ENCODE data around the gene C2CD4A. TPM values are rescaled to one million over a fixed set of nuclear protein-coding genes. Genes with fewer than 3 reads are reported as not detected.

Gene C2CD4A
- total and polyA plus RNA-seq, 9 of the 15 experiments (the other 6 are each of a cell fraction or from before 2014, with no cell fraction given) = not detected

DNA sequence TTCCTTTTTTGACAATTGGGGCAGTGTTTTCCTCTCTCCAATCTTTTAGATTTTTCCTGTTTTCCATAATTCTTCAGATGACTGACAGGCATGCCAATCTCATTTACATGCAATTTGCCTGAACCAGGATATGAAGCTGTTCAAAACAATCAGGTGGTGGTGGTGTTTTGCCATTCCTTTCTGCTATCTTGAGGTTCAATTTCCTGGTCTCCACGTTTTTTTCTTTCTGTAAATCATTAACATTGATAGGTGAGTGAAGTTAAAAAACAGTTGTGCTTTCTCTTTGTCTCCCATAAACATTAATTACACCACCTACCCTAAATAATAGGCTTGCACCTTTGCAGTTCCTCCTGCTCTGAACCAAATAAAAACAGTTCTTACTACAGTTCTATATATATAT lies 49.1 kb downstream of the C2CD4A start:
- Histone ChIP-seq H4K20me1 (replicated peaks; ENCODE audit: control insufficient read depth, insufficient read depth, low read length) (no peaks in the 10 kb centered on the region), H3K27ac (ENCODE audit: extremely low read depth, low read depth, low read length) (no peak overlapping the region), H3K9me3 (replicated peaks; ENCODE audit: control insufficient read depth, insufficient read depth, low read depth, low read length) (no peaks in the 10 kb centered on the region), H3K27me3 (ENCODE audit: control insufficient read depth in 2 of 2, insufficient read depth in 2 of 2, low read length in 2 of 2) (peaks cover 21 to 34% of the 10 kb centered on the region in 2 experiments), H3K9me1 (ENCODE audit: control insufficient read depth, insufficient read depth, low read length) (no peaks in the 10 kb centered on the region), H3K36me3 (ENCODE audit: control insufficient read depth, insufficient read depth, low read length) (no peaks in the 10 kb centered on the region), H3K4me1 (replicated peaks in 1 of 2; ENCODE audit: control insufficient read depth in 2 of 2, insufficient read depth in 2 of 2, low read length in 2 of 2) (peaks cover 0 to 6% of the 10 kb centered on the region in 2 experiments; a peak in 2 of 5 replicates), H3K9ac (ENCODE audit: insufficient read depth in 1 of 2, low read depth in 2 of 2, low read length in 2 of 2) (no peak overlapping the region), H2AFZ (ENCODE audit: low read depth, low read length) (no peak overlapping the region), H3K4me3 (no peak overlapping the region), H3K4me2 (ENCODE audit: insufficient read depth, low read length) (no peak overlapping the region), H3K79me2 (ENCODE audit: control insufficient read depth, insufficient read depth, low read length) (no peaks in the 10 kb centered on the region)
- in situ Hi-C loops (cut with MboI) (no loop called here), intact Hi-C loops (cut with micrococcal nuclease) (no loop called here)
- ChIA-PET POLR2A (no interaction called here), CTCF (ENCODE audit: low intra/inter-chr PET ratio) (no interaction called here)
- no peak for DNase-seq (ENCODE audit: extremely low read depth in 1 of 4, low spot score in 3 of 4)
- no peak for ATAC-seq
- TF ChIP-seq, protein P1, sequence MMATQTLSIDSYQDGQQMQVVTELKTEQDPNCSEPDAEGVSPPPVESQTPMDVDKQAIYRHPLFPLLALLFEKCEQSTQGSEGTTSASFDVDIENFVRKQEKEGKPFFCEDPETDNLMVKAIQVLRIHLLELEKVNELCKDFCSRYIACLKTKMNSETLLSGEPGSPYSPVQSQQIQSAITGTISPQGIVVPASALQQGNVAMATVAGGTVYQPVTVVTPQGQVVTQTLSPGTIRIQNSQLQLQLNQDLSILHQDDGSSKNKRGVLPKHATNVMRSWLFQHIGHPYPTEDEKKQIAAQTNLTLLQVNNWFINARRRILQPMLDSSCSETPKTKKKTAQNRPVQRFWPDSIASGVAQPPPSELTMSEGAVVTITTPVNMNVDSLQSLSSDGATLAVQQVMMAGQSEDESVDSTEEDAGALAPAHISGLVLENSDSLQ (IDR thresholded peaks at IDR 0.05) = 0 out of 2 replicates have a peak, but pooled peaks have one; percentile 10
- TF ChIP-seq HMGN3 (IDR thresholded peaks at IDR 0.05; ENCODE audit: borderline replicate concordance, extremely low read depth, insufficient read length, low read depth, low read length) = no peak
- WGBS (ENCODE audit: insufficient coverage, low coverage, missing lambda C conversion rate) = 0% methylated on average over 1 of the region's 1 CpG
- BruUV-seq (replicated peaks) = no TSS peak
- no peak for FAIRE-seq

DNA sequence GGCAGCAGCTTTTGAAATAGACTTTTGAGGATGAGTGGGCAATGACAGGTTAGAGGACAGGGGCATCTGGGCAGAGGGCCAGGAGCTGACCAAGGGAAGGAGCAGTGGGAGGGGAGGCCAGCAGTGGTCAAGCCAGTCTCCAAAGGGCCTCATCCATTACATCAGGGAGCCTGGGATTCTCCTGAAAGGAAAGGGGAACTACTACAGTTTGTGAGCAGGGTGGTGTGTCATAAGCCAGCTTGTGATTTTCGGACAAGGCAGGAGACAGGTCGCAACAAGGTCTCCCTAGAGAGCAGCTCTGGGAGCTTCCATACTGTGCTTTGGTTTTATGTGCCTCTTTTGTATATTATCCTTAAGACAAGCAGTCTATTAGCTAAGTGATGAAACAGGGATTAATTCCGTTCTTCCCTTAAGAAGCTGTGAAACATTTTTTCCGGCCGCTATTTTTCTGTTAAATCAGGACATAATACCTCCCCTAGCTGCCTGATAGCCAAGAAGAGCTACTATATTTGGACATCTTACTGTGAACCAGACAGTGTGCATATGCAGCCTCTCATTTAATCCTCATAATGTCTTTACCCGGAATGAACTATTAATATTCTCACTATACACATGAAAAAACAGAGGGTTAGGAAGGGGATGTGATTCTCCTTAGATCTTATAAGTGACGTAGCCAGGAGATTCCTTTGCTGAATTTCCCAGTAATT lies 51.9 kb downstream of the C2CD4A start:
- Histone ChIP-seq H3K27me3 (ENCODE audit: control insufficient read depth in 2 of 2, insufficient read depth in 2 of 2, low read length in 2 of 2) (peaks cover 12 to 26% of the 10 kb centered on the region in 2 experiments; a peak in 4 of 5 replicates), H2AFZ (ENCODE audit: low read depth, low read length) (peak overlapping the region; percentile 44; the same call in 1 of the 2 replicates), H3K4me1 (replicated peaks in 1 of 2; ENCODE audit: control insufficient read depth in 2 of 2, insufficient read depth in 2 of 2, low read length in 2 of 2) (peaks cover 0 to 6% of the 10 kb centered on the region in 2 experiments; a peak in 2 of 5 replicates), H3K4me2 (ENCODE audit: insufficient read depth, low read length) (peak overlapping the region; percentile 56), H3K79me2 (ENCODE audit: control insufficient read depth, insufficient read depth, low read length) (no peaks in the 10 kb centered on the region), H3K36me3 (ENCODE audit: control insufficient read depth, insufficient read depth, low read length) (no peaks in the 10 kb centered on the region), H3K9ac (ENCODE audit: insufficient read depth in 1 of 2, low read depth in 2 of 2, low read length in 2 of 2) (no peak overlapping the region), H3K27ac (ENCODE audit: extremely low read depth, low read depth, low read length) (no peak overlapping the region), H3K4me3 (no peak overlapping the region), H3K9me1 (ENCODE audit: control insufficient read depth, insufficient read depth, low read length) (no peaks in the 10 kb centered on the region), H3K9me3 (replicated peaks; ENCODE audit: control insufficient read depth, insufficient read depth, low read depth, low read length) (no peaks in the 10 kb centered on the region), H4K20me1 (replicated peaks; ENCODE audit: control insufficient read depth, insufficient read depth, low read length) (no peaks in the 10 kb centered on the region)
- TF ChIP-seq, protein P2, sequence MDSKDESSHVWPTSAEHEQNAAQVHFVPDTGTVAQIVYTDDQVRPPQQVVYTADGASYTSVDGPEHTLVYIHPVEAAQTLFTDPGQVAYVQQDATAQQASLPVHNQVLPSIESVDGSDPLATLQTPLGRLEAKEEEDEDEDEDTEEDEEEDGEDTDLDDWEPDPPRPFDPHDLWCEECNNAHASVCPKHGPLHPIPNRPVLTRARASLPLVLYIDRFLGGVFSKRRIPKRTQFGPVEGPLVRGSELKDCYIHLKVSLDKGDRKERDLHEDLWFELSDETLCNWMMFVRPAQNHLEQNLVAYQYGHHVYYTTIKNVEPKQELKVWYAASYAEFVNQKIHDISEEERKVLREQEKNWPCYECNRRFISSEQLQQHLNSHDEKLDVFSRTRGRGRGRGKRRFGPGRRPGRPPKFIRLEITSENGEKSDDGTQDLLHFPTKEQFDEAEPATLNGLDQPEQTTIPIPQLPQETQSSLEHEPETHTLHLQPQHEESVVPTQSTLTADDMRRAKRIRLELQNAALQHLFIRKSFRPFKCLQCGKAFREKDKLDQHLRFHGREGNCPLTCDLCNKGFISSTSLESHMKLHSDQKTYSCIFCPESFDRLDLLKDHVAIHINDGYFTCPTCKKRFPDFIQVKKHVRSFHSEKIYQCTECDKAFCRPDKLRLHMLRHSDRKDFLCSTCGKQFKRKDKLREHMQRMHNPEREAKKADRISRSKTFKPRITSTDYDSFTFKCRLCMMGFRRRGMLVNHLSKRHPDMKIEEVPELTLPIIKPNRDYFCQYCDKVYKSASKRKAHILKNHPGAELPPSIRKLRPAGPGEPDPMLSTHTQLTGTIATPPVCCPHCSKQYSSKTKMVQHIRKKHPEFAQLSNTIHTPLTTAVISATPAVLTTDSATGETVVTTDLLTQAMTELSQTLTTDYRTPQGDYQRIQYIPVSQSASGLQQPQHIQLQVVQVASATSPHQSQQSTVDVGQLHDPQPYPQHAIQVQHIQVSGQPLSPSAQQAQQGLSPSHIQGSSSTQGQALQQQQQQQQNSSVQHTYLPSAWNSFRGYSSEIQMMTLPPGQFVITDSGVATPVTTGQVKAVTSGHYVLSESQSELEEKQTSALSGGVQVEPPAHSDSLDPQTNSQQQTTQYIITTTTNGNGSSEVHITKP (IDR thresholded peaks at IDR 0.05; ENCODE audit: partially characterized antibody) = peak; percentile 19
- TF ChIP-seq, protein P3, sequence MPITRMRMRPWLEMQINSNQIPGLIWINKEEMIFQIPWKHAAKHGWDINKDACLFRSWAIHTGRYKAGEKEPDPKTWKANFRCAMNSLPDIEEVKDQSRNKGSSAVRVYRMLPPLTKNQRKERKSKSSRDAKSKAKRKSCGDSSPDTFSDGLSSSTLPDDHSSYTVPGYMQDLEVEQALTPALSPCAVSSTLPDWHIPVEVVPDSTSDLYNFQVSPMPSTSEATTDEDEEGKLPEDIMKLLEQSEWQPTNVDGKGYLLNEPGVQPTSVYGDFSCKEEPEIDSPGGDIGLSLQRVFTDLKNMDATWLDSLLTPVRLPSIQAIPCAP (CRISPR knock-in tag; IDR thresholded peaks at IDR 0.05; ENCODE audit: borderline replicate concordance) = no peak
- DNase-seq (ENCODE audit: extremely low read depth in 1 of 4, low spot score in 3 of 4) = no peak
- no TSS peak for BruUV-seq (replicated peaks)
- ChIA-PET CTCF (ENCODE audit: low intra/inter-chr PET ratio) (no interaction called here), POLR2A (no interaction called here)
- WGBS (ENCODE audit: insufficient coverage, low coverage, missing lambda C conversion rate) = 23% methylated on average over 7 of the region's 7 CpGs
- ATAC-seq = peak; percentile 40; the same call in 2 of the 3 replicates
- in situ Hi-C loops (cut with MboI) = no loop called here
- FAIRE-seq = no peak
- intact Hi-C loops (cut with micrococcal nuclease) = no loop called here

Data from K562 (cell line).